SK-N-SH (cell line): ENCODE measurements around the gene ZBTB12.

Experiments
- CTCF ChIP-seq: fragments of 200-600 bp; sonication (generic); IDR thresholded peaks from 2 replicates; pipeline ENCODE4 v1.6.1; 2017; ENCODE audit warnings: antibody characterized with exemption, mild to moderate bottlenecking, moderate library complexity
- ELF1 ChIP-seq: IDR thresholded peaks from 2 replicates; pipeline ENCODE4 v1.4.0; 2012
- EZH2phosphoT487 ChIP-seq: fragments of 200-600 bp; sonication (generic); IDR thresholded peaks from 2 replicates; pipeline ENCODE4 v1.6.1; 2017; ENCODE audit warnings: low read depth, mixed run types, mild to moderate bottlenecking, antibody characterized with exemption, moderate library complexity, borderline replicate concordance
- MAX ChIP-seq: IDR thresholded peaks from 2 replicates; pipeline ENCODE4 v1.4.0; 2012; ENCODE audit warnings: low read depth
- MXI1 ChIP-seq: IDR thresholded peaks from 2 replicates; pipeline ENCODE4 v1.6.1; 2012; ENCODE audit warnings: mild to moderate bottlenecking, low read depth, low read length, improper control_type of control experiment
- NFIC ChIP-seq: IDR thresholded peaks from 2 replicates; pipeline ENCODE4 v1.4.0; 2012; ENCODE audit warnings: borderline replicate concordance
- PBX3 ChIP-seq: IDR thresholded peaks from 2 replicates; pipeline ENCODE4; 2012
- POLR2AphosphoS5 ChIP-seq: IDR thresholded peaks from 2 replicates; pipeline ENCODE4 v1.6.1; 2012; ENCODE audit warnings: low read depth, low read length

GRCh38 chr6:31864818-31865204 lies 37.1 kb downstream of the ZBTB12 start:
- TF ChIP-seq POLR2AphosphoS5 = no peak
- TF ChIP-seq MAX = no peak
- no peak for TF ChIP-seq NFIC
- no peak for TF ChIP-seq CTCF
- TF ChIP-seq ELF1 = no peak
- TF ChIP-seq EZH2phosphoT487 = no peak
- TF ChIP-seq MXI1 = no peak
- no peak for TF ChIP-seq PBX3
